Vagina (tissue), 2 donors: Measurements from ENCODE around the gene FCN1.

Experiments used
- CTCF ChIP-seq, 3 experiments: fragments of 450-650 bp in 2 of 3; fragments of 200-600 bp in 1 of 3; sonication (generic) in 1 of 3; IDR thresholded peaks; one replicate each; pipeline ENCODE4 v1.5.1; 2017 to 2019; ENCODE audit warnings: antibody characterized with exemption in 3 of 3, mild to moderate bottlenecking in 2 of 3, moderate library complexity in 2 of 3
- POLR2A ChIP-seq, 2 donors: fragments of 450-650 bp; IDR thresholded peaks; one replicate each; pipeline ENCODE4 v1.6.1; 2017; ENCODE audit warnings: antibody characterized with exemption in 2 of 2, mild to moderate bottlenecking in 2 of 2, moderate library complexity in 2 of 2

- TF ChIP-seq POLR2A (IDR thresholded peaks at IDR 0.05) (no peak), CTCF (IDR thresholded peaks at IDR 0.05) (no peak)
Observed at GRCh38 chr9:134914501-134914834, 3.2 kb downstream of the FCN1 start.
